Activated T-helper 1 cell treated with anti-CD3 and anti-CD28 coated beads, Interleukin-2, amount 50 U/mL, for 16 hours (primary cell): Measurements from ENCODE around the gene SNX32.

Experiments used
- DNase-seq, 2 donors: peaks; one replicate each; pipeline ENCODE4 v3.0.0-alpha.2; 2020; ENCODE audit warnings: low read depth in 1 of 2, low spot score in 1 of 2

The SNX32 gene

GRCh38 chr11:65865550-65866172, 31.9 kb downstream of the SNX32 start:
- DNase-seq = no peak

GRCh38 chr11:65866509-65867283, 32.9 kb downstream of the SNX32 start:
- DNase-seq = no peak

GRCh38 chr11:65867284-65868071, 33.7 kb downstream of the SNX32 start:
- DNase-seq = no peak

GRCh38 chr11:65868076-65868667, 34.4 kb downstream of the SNX32 start:
- DNase-seq = no peak

GRCh38 chr11:65868907-65869306, 35.1 kb downstream of the SNX32 start:
- DNase-seq = no peak

GRCh38 chr11:65869643-65870306, 36.0 kb downstream of the SNX32 start:
- no peak for DNase-seq

- DNase-seq = no peak
Measured at GRCh38 chr11:65870307-65870658, 36.5 kb downstream of the SNX32 start.

GRCh38 chr11:65870706-65871681, 37.2 kb downstream of the SNX32 start:
- no peak for DNase-seq

GRCh38 chr11:65871811-65872548, 38.2 kb downstream of the SNX32 start:
- no peak for DNase-seq

- DNase-seq = no peak
Measured at GRCh38 chr11:65872586-65873317, 39.0 kb downstream of the SNX32 start, which contains the start of gene EFEMP2. Gene EFEMP2 (minus strand): TSS chr11:65872800. CDS start chr11:65872354, 446 bp downstream.

- peak; percentile 93 to 95 for DNase-seq
Measured at GRCh38 chr11:65873318-65874156, 39.8 kb downstream of the SNX32 start.

GRCh38 chr11:65879617-65880016, 45.9 kb downstream of the SNX32 start, which contains the start of gene CTSW:
Gene CTSW (plus strand): TSS chr11:65879837. CDS start chr11:65879855, 18 bp downstream.
- no peak for DNase-seq

- no peak for DNase-seq
Measured at GRCh38 chr11:65880027-65880426, 46.3 kb downstream of the SNX32 start.

- DNase-seq = no peak
Measured at GRCh38 chr11:65880844-65881421, 47.2 kb downstream of the SNX32 start.

- no peak for DNase-seq
Measured at GRCh38 chr11:65882120-65883057, 48.6 kb downstream of the SNX32 start.
